Left ventricle myocardium inferior (tissue), 1 donor: Measurements from ENCODE around the gene CDH8. TPM values are rescaled to one million over a fixed set of nuclear protein-coding genes. Genes with fewer than 3 reads are reported as not detected.

Source experiments
- DNase-seq: peaks from one replicate; pipeline ENCODE4 v3.0.0-alpha.2; 2020
- H3K27ac ChIP-seq: fragments of 200-600 bp; replicated peaks from 2 replicates; pipeline ENCODE4 v1.8.0; 2021
- H3K27me3 ChIP-seq: fragments of 200-600 bp; 2 replicates; pipeline ENCODE4 v1.8.0; 2021; ENCODE audit warnings: low read depth
- H3K36me3 ChIP-seq: fragments of 200-600 bp; 2 replicates; pipeline ENCODE4 v1.8.0; 2021
- H3K4me1 ChIP-seq: fragments of 200-600 bp; 2 replicates; pipeline ENCODE4 v1.8.0; 2021
- H3K4me3 ChIP-seq: fragments of 200-600 bp; 2 replicates; pipeline ENCODE4 v1.8.0; 2021; ENCODE audit warnings: mild to moderate bottlenecking, moderate library complexity
- H3K9me3 ChIP-seq: fragments of 200-600 bp; replicated peaks from 2 replicates; pipeline ENCODE4 v1.8.0; 2021
- CTCF ChIP-seq: fragments of 200-600 bp; IDR thresholded peaks from 2 replicates; pipeline ENCODE4 v1.8.0; 2021; ENCODE audit warnings: antibody characterized with exemption, mild to moderate bottlenecking, borderline replicate concordance
- intact Hi-C: fragments of 100-400 bp; cut with micrococcal nuclease; formaldehyde crosslinking; loops from one replicate; pipeline ENCODE4 v1.11.0; 2022
- total RNA-seq: library from RNA; stranded (reverse); fragmentation: NEBNext Ultra II Directional; extraction: Animal tissue kit (Norgen Biotek cat#: 25700); gene quantifications from one replicate; pipeline ENCODE4 v1.2.1, GENCODE V29; 2021
- donor health status: DM: no; HTN: yes; CAD: no; lungs with severe emphysema.

CDH8 gene
- total RNA-seq, 1 donor from 2014 or later, result 0.14 TPM

GRCh38 chr16:61770301-61770700, 265.9 kb downstream of the CDH8 start:
- intact Hi-C loops, result no loop called here
- no peak for TF ChIP-seq CTCF
- Histone ChIP-seq H3K36me3 (no peaks in the 10 kb centered on the region), H3K27ac (no peak overlapping the region), H3K9me3 (peaks cover 2% of the 10 kb centered on the region), H3K27me3 (no peaks in the 10 kb centered on the region), H3K4me3 (no peak overlapping the region), H3K4me1 (no peaks in the 10 kb centered on the region)
- DNase-seq, result no peak

GRCh38 chr16:61763991-61764390, 272.2 kb downstream of the CDH8 start:
- Histone ChIP-seq H3K27me3 (no peaks in the 10 kb centered on the region), H3K9me3 (peaks cover 12% of the 10 kb centered on the region), H3K27ac (no peak overlapping the region), H3K4me3 (no peak overlapping the region), H3K4me1 (no peaks in the 10 kb centered on the region), H3K36me3 (no peaks in the 10 kb centered on the region)
- no peak for DNase-seq
- intact Hi-C loops, result no loop called here
- no peak for TF ChIP-seq CTCF

GRCh38 chr16:61763013-61763412, 273.2 kb downstream of the CDH8 start:
- Histone ChIP-seq H3K9me3 (peaks cover 12% of the 10 kb centered on the region), H3K36me3 (no peaks in the 10 kb centered on the region), H3K27me3 (no peaks in the 10 kb centered on the region), H3K4me3 (no peak overlapping the region), H3K27ac (no peak overlapping the region), H3K4me1 (no peaks in the 10 kb centered on the region)
- no peak for DNase-seq
- no peak for TF ChIP-seq CTCF
- intact Hi-C loops, result no loop called here

GRCh38 chr16:61730997-61731396, 305.2 kb downstream of the CDH8 start:
- H3K9me3 ChIP-seq, result peaks cover 10% of the 10 kb centered on the region
- no peaks in the 10 kb centered on the region for H3K36me3 ChIP-seq
- H3K4me1 ChIP-seq, result no peaks in the 10 kb centered on the region
- H3K27ac ChIP-seq, result no peak overlapping the region
- intact Hi-C loops, result no loop called here
- no peak for DNase-seq
- no peak for TF ChIP-seq CTCF
- no peak overlapping the region for H3K4me3 ChIP-seq
- no peaks in the 10 kb centered on the region for H3K27me3 ChIP-seq

- Histone ChIP-seq H3K27me3 (no peaks in the 10 kb centered on the region), H3K27ac (no peak overlapping the region), H3K36me3 (no peaks in the 10 kb centered on the region), H3K4me3 (no peak overlapping the region), H3K9me3 (no peaks in the 10 kb centered on the region), H3K4me1 (no peaks in the 10 kb centered on the region)
- intact Hi-C loops, result no loop called here
- DNase-seq, result no peak
- no peak for TF ChIP-seq CTCF
Observed at GRCh38 chr16:61726701-61727100, 309.5 kb downstream of the CDH8 start.

- DNase-seq, result no peak
- Histone ChIP-seq H3K9me3 (no peaks in the 10 kb centered on the region), H3K4me1 (no peaks in the 10 kb centered on the region), H3K36me3 (no peaks in the 10 kb centered on the region), H3K27ac (no peak overlapping the region), H3K4me3 (no peak overlapping the region), H3K27me3 (no peaks in the 10 kb centered on the region)
- intact Hi-C loops, result no loop called here
- no peak for TF ChIP-seq CTCF
Observed at GRCh38 chr16:61726125-61726524, 310.1 kb downstream of the CDH8 start.
